Naive thymus-derived CD4-positive, alpha-beta T cell (primary cell): ENCODE results near the gene BFSP1. TPM values are rescaled to one million over a fixed set of nuclear protein-coding genes. Genes with fewer than 3 reads are reported as not detected.

ENCODE experiments used
- ATAC-seq: fragments of 150-1000 bp; cut with Tn5 transposase; 2 replicates; pipeline ENCODE4 v1.10.0; 2021; ENCODE audit warnings: mild to moderate bottlenecking, moderate library complexity
- CTCF ChIA-PET: fragments of 350-600 bp; sonication (Branson Sonifier 250); formaldehyde crosslinking; loops from one replicate; lab custom pipeline; 2021; ENCODE audit warnings: antibody characterized with exemption; lab: Charles Lee
- POLR2A ChIA-PET: fragments of 350-600 bp; sonication (Branson Sonifier 250); formaldehyde crosslinking; loops from one replicate; lab custom pipeline; 2021; ENCODE audit warnings: antibody characterized with exemption, inconsistent platforms; lab: Charles Lee
- DNase-seq, 9 donors: peaks; one replicate each; pipeline versions ENCODE4 v3.0.0 to v3.0.0-alpha.2; 2020 to 2022; ENCODE audit warnings: mixed read lengths in 1 of 9
- H3K27ac ChIP-seq: one replicate; pipeline ENCODE4 v1.7.0; 2013; ENCODE audit warnings: mild to moderate bottlenecking, low read depth, low read length, moderate library complexity
- H3K27me3 ChIP-seq, 2 donors: one replicate each; pipeline ENCODE4 v1.7.0; 2013; ENCODE audit warnings: low read length in 2 of 2, mild to moderate bottlenecking in 2 of 2, moderate library complexity in 2 of 2; ENCODE audit not compliant: control insufficient read depth in 2 of 2, insufficient read depth in 2 of 2
- H3K36me3 ChIP-seq, 3 experiments: 1 replicate in 2 of 3; 2 replicates in 1 of 3; pipeline ENCODE4 v1.7.0; 2013; ENCODE audit warnings: low read length in 3 of 3, mild to moderate bottlenecking in 3 of 3, moderate library complexity in 1 of 3; ENCODE audit not compliant: insufficient read depth in 3 of 3, control insufficient read depth in 2 of 3
- H3K4me1 ChIP-seq, 2 donors: one replicate each; pipeline ENCODE4 v1.7.0; 2013; ENCODE audit warnings: low read length in 2 of 2, mild to moderate bottlenecking in 2 of 2, moderate library complexity in 1 of 2; ENCODE audit not compliant: control insufficient read depth in 2 of 2, insufficient read depth in 2 of 2
- H3K4me3 ChIP-seq: 2 replicates; pipeline ENCODE4 v1.7.0; 2013; ENCODE audit warnings: mild to moderate bottlenecking, low read length
- H3K9me3 ChIP-seq, 3 experiments: 1 replicate in 2 of 3; 2 replicates in 1 of 3; pipeline ENCODE4 v1.7.0; 2013; ENCODE audit warnings: low read length in 3 of 3; ENCODE audit not compliant: control insufficient read depth in 2 of 3
- H3K27ac Mint-ChIP-seq, 9 donors: one replicate each; pipeline ENCODE4 v1.8.0; 2020 to 2022; ENCODE audit warnings: mixed read lengths in 9 of 9, mild to moderate bottlenecking in 8 of 9, moderate library complexity in 5 of 9, inconsistent platforms in 2 of 9
- H3K27me3 Mint-ChIP-seq, 5 donors: one replicate each; pipeline ENCODE4 v1.8.0; 2021 to 2022; ENCODE audit warnings: mixed read lengths in 5 of 5, mild to moderate bottlenecking in 1 of 5
- H3K36me3 Mint-ChIP-seq, 5 donors: one replicate each; pipeline ENCODE4 v1.8.0; 2020 to 2022; ENCODE audit warnings: mixed read lengths in 5 of 5, mild to moderate bottlenecking in 3 of 5, inconsistent platforms in 1 of 5
- H3K4me1 Mint-ChIP-seq, 7 donors: one replicate each; pipeline ENCODE4 v1.8.0; 2020 to 2022; ENCODE audit warnings: mixed read lengths in 7 of 7, mild to moderate bottlenecking in 3 of 7, inconsistent platforms in 1 of 7
- H3K4me3 Mint-ChIP-seq, 10 donors: one replicate each; pipeline ENCODE4 v1.8.0; 2020 to 2022; ENCODE audit warnings: mild to moderate bottlenecking in 10 of 10, mixed read lengths in 10 of 10, moderate library complexity in 6 of 10, inconsistent platforms in 2 of 10
- H3K9me3 Mint-ChIP-seq, 11 donors: one replicate each; pipeline ENCODE4 v1.8.0; 2020 to 2022; ENCODE audit warnings: mixed read lengths in 11 of 11, mild to moderate bottlenecking in 4 of 11, inconsistent platforms in 1 of 11, moderate library complexity in 1 of 11
- intact Hi-C, 2 donors: fragments of 100-400 bp; cut with micrococcal nuclease; formaldehyde crosslinking; loops; one replicate each; pipeline ENCODE4 v1.15.1; 2023
- polyA plus RNA-seq, 2 donors: library from polyadenylated mRNA; unstranded; fragments of 300-500 nt; fragmentation: Illumina TruSeq; gene quantifications; one replicate each; pipeline ENCODE4 v1.2.3, GENCODE V29; 2021
- total RNA-seq, 6 experiments: library from RNA in 5 of 6; stranded (reverse) in 5 of 6; gene quantifications; 1 replicate in 5 of 6; 2 replicates in 1 of 6; pipeline ENCODE4 v1.2.3 and lab custom pipeline; 2021 to 2026

Gene BFSP1
- total and polyA plus RNA-seq, 7 experiments from 2014 or later, result 0.42 to 3.4 TPM; not detected in 5

DNA sequence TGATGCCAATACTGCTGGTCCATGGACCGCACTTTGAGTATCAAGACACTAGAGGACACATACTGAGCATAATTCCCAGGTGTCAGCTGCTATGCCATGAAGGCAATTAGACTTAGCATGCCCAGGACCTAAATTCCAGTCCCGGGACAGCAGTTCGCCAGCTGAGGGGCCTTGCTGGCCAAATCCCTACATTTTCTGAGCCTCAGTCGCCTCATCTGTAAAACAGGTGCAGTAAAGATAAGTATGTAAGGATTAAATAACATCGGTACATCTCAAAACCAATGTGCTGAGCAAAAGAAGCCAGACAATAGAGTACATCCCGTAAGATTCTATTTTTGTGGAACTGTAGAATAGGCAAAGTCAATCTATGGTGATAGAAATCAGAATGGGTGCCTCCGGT, 1.0 kb downstream of the BFSP1 start:
- intact Hi-C loops, result loop anchor here (2.0 to 10.0 kb wide), 4 partner anchors 153 to 755 kb away; partner anchors contain the start of genes RRBP1 (in 2 of the 2), MGME1 (in 1 of the 2), SNX5 (in 1 of the 2) and ZNF133 (in 1 of the 2)
- Mint-ChIP-seq H3K36me3 (peaks cover 0 to 3% (median 0%) of the 10 kb centered on the region in 5 donors), H3K9me3 (peaks cover 0 to 1% (median 0%) of the 10 kb centered on the region in 11 donors), H3K4me3 (peak overlapping the region; percentile 41 to 87 (median 66)), H3K27me3 (peaks cover 12 to 26% (median 17%) of the 10 kb centered on the region in 5 donors), H3K27ac (peak overlapping the region in 1 of 9 donors; percentile 70), H3K4me1 (peaks cover 0 to 27% (median 10%) of the 10 kb centered on the region in 7 donors)
- H3K27ac ChIP-seq, result no peak overlapping the region
- peaks cover 0 to 5% of the 10 kb centered on the region in 2 donors for H3K4me1 ChIP-seq
- H3K4me3 ChIP-seq, result no peak overlapping the region
- DNase-seq, result no peak
- no peak for ATAC-seq
- CTCF ChIA-PET, result no interaction called here
- H3K36me3 ChIP-seq, result no peaks in the 10 kb centered on the region
- no peaks in the 10 kb centered on the region for H3K9me3 ChIP-seq
- POLR2A ChIA-PET, result no interaction called here
- H3K27me3 ChIP-seq, result peaks cover 0 to 6% of the 10 kb centered on the region in 2 donors

DNA sequence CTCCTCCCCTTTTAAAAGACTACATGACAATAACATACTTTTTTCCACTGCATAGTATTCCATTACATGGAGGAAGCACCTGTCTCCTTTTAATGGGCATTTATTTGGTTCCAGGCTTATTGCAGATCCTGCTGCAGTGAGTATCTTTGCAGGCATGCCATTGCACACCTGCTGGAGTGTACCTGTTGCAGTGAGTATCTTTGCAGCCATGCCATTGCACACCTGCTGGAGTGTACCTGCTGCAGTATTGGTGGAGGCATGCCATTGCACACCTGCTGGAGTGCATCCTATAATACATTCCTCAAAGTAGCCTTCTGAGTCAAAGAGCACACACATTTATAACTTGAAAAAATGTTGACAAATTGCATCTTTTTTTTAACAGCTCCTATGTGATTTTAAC, 1.6 kb downstream of the BFSP1 start:
- Mint-ChIP-seq H3K4me3 (peak overlapping the region in 2 of 10 donors; percentile 16 to 62), H3K27ac (no peak overlapping the region), H3K9me3 (peaks cover 0 to 1% (median 0%) of the 10 kb centered on the region in 11 donors), H3K36me3 (peaks cover 0 to 3% (median 0%) of the 10 kb centered on the region in 5 donors), H3K4me1 (peaks cover 0 to 27% (median 10%) of the 10 kb centered on the region in 7 donors), H3K27me3 (peaks cover 12 to 28% (median 17%) of the 10 kb centered on the region in 5 donors)
- H3K4me1 ChIP-seq, result peaks cover 0 to 5% of the 10 kb centered on the region in 2 donors
- no peak overlapping the region for H3K27ac ChIP-seq
- no peaks in the 10 kb centered on the region for H3K9me3 ChIP-seq
- no peak for ATAC-seq
- no peaks in the 10 kb centered on the region for H3K36me3 ChIP-seq
- no peak overlapping the region for H3K4me3 ChIP-seq
- no peak for DNase-seq
- intact Hi-C loops, result no loop called here
- H3K27me3 ChIP-seq, result peaks cover 0 to 6% of the 10 kb centered on the region in 2 donors
- POLR2A ChIA-PET, result no interaction called here
- CTCF ChIA-PET, result no interaction called here

DNA sequence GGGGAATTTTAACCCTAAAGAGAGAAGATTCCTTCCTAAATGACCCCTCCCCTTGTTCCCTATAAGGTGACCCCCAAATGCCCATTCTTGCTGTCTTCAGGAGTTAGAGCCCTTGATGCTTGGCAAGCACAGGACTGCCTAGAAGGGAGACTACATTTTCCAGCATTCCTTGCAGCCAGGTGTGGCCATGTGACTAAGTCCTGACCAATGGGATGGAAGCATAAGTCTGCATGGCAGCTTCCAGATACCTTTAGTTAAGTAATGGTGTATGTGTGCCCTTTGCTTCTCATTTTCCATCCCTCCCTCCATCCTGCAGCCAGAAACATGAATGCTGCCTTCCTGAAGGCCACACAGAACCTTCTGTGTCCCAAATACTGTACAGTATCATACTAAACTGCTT, 5.5 kb downstream of the BFSP1 start:
- Mint-ChIP-seq H3K27ac (no peak overlapping the region), H3K4me1 (peaks cover 0 to 12% (median 5%) of the 10 kb centered on the region in 7 donors), H3K4me3 (no peak overlapping the region), H3K9me3 (peaks cover 0 to 1% (median 0%) of the 10 kb centered on the region in 11 donors), H3K27me3 (peaks cover 5 to 26% (median 12%) of the 10 kb centered on the region in 5 donors), H3K36me3 (peaks cover 0 to 3% (median 0%) of the 10 kb centered on the region in 5 donors)
- Histone ChIP-seq H3K36me3 (no peaks in the 10 kb centered on the region), H3K27me3 (peaks cover 0 to 4% of the 10 kb centered on the region in 2 donors), H3K4me3 (no peak overlapping the region), H3K27ac (no peak overlapping the region), H3K9me3 (no peaks in the 10 kb centered on the region), H3K4me1 (no peaks in the 10 kb centered on the region)
- ChIA-PET CTCF (no interaction called here), POLR2A (no interaction called here)
- peak; percentile 47 for ATAC-seq
- intact Hi-C loops, result no loop called here
- DNase-seq, result peak in 2 of 9 donors; percentile 17 to 23

DNA sequence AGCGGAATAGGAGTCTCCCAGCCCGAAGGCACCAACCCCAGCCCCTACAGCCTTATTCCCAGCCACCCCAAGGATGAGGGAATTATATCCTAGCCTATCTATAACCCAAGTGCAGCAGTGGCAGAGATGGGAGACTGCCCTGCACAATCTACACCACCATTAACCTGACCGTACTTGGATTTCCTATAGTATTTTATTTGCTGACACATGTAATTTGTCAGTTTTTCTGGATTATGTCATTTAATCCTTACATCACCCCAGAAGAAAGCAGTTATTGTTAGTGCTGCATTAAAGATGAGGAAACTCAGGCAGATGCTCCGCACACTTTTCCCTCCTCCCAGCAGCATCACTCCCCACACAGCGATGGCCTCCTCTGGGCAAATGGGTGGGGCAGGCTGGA, 6.0 kb downstream of the BFSP1 start:
- Histone ChIP-seq H3K9me3 (no peaks in the 10 kb centered on the region), H3K27me3 (peaks cover 0 to 4% of the 10 kb centered on the region in 2 donors), H3K27ac (no peak overlapping the region), H3K36me3 (no peaks in the 10 kb centered on the region), H3K4me3 (no peak overlapping the region), H3K4me1 (no peaks in the 10 kb centered on the region)
- Mint-ChIP-seq H3K27me3 (peaks cover 0 to 25% (median 6%) of the 10 kb centered on the region in 5 donors), H3K9me3 (peaks cover 0 to 1% (median 0%) of the 10 kb centered on the region in 11 donors), H3K4me3 (no peak overlapping the region), H3K4me1 (peaks cover 0 to 10% (median under 1%) of the 10 kb centered on the region in 7 donors), H3K27ac (no peak overlapping the region), H3K36me3 (peaks cover 0 to 3% (median 0%) of the 10 kb centered on the region in 5 donors)
- intact Hi-C loops, result no loop called here
- ChIA-PET POLR2A (no interaction called here), CTCF (no interaction called here)
- no peak for ATAC-seq
- DNase-seq, result no peak

DNA sequence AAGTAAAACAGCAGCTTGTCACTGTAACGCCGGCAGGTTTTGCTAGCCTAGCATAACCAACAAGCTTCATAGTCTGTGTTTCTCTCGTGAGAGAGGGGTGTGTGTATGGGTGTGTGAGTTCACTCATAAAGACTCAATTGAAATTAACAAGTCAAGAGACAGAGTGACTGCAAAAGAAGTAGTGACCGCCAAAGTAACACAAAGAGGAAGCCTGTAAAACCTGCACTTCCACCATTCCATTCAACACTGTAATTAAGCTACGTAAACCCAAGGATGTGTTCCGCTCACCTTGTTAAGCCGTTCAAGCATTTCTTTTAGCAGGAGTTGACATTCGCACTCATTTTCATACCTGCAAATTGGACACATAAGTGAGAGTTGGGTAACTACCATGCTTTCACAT, 6.6 kb downstream of the BFSP1 start:
- Mint-ChIP-seq H3K9me3 (peaks cover 0 to 1% (median 0%) of the 10 kb centered on the region in 11 donors), H3K27ac (no peak overlapping the region), H3K27me3 (peaks cover 0 to 22% (median 4%) of the 10 kb centered on the region in 5 donors), H3K4me3 (no peak overlapping the region), H3K36me3 (peaks cover 0 to 3% (median 0%) of the 10 kb centered on the region in 5 donors), H3K4me1 (peaks cover 0 to 9% (median 0%) of the 10 kb centered on the region in 7 donors)
- Histone ChIP-seq H3K27me3 (peaks cover 0 to 2% of the 10 kb centered on the region in 2 donors), H3K4me3 (no peak overlapping the region), H3K36me3 (no peaks in the 10 kb centered on the region), H3K27ac (no peak overlapping the region), H3K9me3 (no peaks in the 10 kb centered on the region), H3K4me1 (no peaks in the 10 kb centered on the region)
- ATAC-seq (no peak), DNase-seq (no peak)
- ChIA-PET CTCF (no interaction called here), POLR2A (no interaction called here)
- intact Hi-C loops, result no loop called here

DNA sequence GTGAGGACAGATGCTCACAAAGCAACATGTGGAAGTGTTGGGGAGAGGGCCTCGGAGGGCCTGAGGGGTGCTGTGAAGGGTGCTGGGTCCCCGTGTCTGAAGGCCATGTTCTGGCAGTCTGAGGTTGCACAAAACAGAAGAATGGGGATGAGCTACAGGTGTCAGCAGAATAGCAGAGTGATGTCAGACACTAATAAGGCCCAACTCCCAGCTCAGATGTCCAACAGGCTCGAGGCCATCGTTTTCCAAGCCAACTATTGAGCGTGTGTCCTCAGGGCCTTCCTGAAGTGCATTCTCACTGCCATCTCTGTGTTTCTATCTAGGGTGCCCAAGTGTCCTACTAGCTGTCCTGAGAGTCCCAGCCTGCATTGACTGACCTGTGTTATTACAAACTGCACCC, 7.9 kb downstream of the BFSP1 start:
- Mint-ChIP-seq H3K27ac (peak overlapping the region in 1 of 9 donors; percentile 45), H3K4me1 (peaks cover 0 to 9% (median 0%) of the 10 kb centered on the region in 7 donors), H3K4me3 (no peak overlapping the region), H3K9me3 (peaks cover 0 to 1% (median 0%) of the 10 kb centered on the region in 11 donors), H3K36me3 (no peaks in the 10 kb centered on the region), H3K27me3 (peaks cover 0 to 22% (median 0%) of the 10 kb centered on the region in 5 donors)
- Histone ChIP-seq H3K9me3 (no peaks in the 10 kb centered on the region), H3K4me3 (no peak overlapping the region), H3K4me1 (no peaks in the 10 kb centered on the region), H3K36me3 (no peaks in the 10 kb centered on the region), H3K27me3 (no peaks in the 10 kb centered on the region), H3K27ac (no peak overlapping the region)
- ChIA-PET CTCF (no interaction called here), POLR2A (no interaction called here)
- ATAC-seq, result no peak
- intact Hi-C loops, result no loop called here
- DNase-seq, result no peak

DNA sequence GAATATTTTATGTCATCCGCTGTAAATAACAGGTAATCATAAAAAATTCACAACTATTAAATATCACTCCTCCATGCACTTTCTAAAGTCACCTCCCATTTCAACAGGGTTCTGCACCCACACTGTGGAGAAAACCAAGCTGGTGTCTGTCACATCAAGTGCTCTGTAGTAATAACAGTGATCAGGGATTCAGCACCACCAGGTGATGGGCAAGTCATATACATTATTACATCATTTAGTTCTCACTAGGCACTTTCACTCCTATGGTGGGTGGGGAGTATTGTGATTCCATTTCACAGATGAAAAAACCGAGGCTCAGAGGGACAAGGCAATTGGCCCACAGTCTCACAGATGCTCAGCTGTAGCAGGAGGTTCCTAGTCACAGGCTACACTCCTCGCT, 8.7 kb downstream of the BFSP1 start:
- ChIA-PET POLR2A (no interaction called here), CTCF (no interaction called here)
- Histone ChIP-seq H3K9me3 (no peaks in the 10 kb centered on the region), H3K4me3 (no peak overlapping the region), H3K27me3 (no peaks in the 10 kb centered on the region), H3K27ac (no peak overlapping the region), H3K4me1 (no peaks in the 10 kb centered on the region), H3K36me3 (no peaks in the 10 kb centered on the region)
- Mint-ChIP-seq H3K27ac (no peak overlapping the region), H3K4me3 (no peak overlapping the region), H3K36me3 (no peaks in the 10 kb centered on the region), H3K9me3 (peaks cover 0 to 1% (median 0%) of the 10 kb centered on the region in 11 donors), H3K4me1 (peaks cover 0 to 9% (median 0%) of the 10 kb centered on the region in 7 donors), H3K27me3 (peaks cover 0 to 20% (median 0%) of the 10 kb centered on the region in 5 donors)
- intact Hi-C loops, result no loop called here
- DNase-seq (no peak), ATAC-seq (no peak)
